ENCODE data around the gene FNIP1.
"Not testable (repeated sequence)": the region's sequence is repeated elsewhere in the genome, so short reads cannot be mapped to it uniquely, and the experiment has no call there.

- not testable (repeated sequence) for TF ChIP-seq CTCF, POLR2A (IDR thresholded peaks at IDR 0.05)
Measured at GRCh38 chr5:131593436-131593835, 203.4 kb downstream of the FNIP1 start.
